Myocyte (in vitro differentiated cells): ENCODE data around the gene HDDC3. TPM values are rescaled to one million over a fixed set of nuclear protein-coding genes. Genes with fewer than 3 reads are reported as not detected.

Experiments used
- total RNA-seq: library from RNA; depleted of rRNA; stranded (reverse); fragments of >200 nt; gene quantifications from 2 replicates; pipeline ENCODE4 v1.2.3, GENCODE V29; 2014

HDDC3 gene
- total RNA-seq, 1 donor from 2014 or later: 8.9 TPM

Other genes starting within 250 kb of the HDDC3 start
- gene BLM, start 215.2 kb downstream of the HDDC3 start, total RNA-seq: 0.67 and 2.0 TPM in 2 replicates
- gene FURIN, start 64.0 kb downstream of the HDDC3 start, total RNA-seq: 38.5 and 42.1 TPM in 2 replicates
- gene FES, start 48.0 kb downstream of the HDDC3 start, total RNA-seq: 0.26 and 0.43 TPM in 2 replicates
- gene MAN2A2, start 29.2 kb downstream of the HDDC3 start, total RNA-seq: 16.8 and 25.9 TPM in 2 replicates
- gene UNC45A, start 2.7 kb upstream of the HDDC3 start, total RNA-seq: 30.9 and 37.8 TPM in 2 replicates
- 7.4 and 7.8 TPM in 2 replicates for gene RCCD1, start 22.3 kb upstream of the HDDC3 start, total RNA-seq
- gene PRC1, start 62.0 kb upstream of the HDDC3 start, total RNA-seq: 8.9 and 14.8 TPM in 2 replicates
- 8.3 and 13.4 TPM in 2 replicates for gene VPS33B, start 90.0 kb upstream of the HDDC3 start, total RNA-seq
- gene SV2B, start 167.7 kb upstream of the HDDC3 start, total RNA-seq: not detected in 2 replicates